Caco-2 (cell line): ENCODE data around the gene HSD3B1. TPM values are rescaled to one million over a fixed set of nuclear protein-coding genes. Genes with fewer than 3 reads are reported as not detected.
"Not testable (repeated sequence)": the region's sequence is repeated elsewhere in the genome, so short reads cannot be mapped to it uniquely, and the experiment has no call there.

ENCODE experiments used
- BruUV-seq: library from RNA; stranded (reverse); fragments of 400-500 nt; replicated peaks from 2 replicates; lab custom pipeline; 2021; lab: Mats Ljungman, UMichigan
- CTCF ChIA-PET: fragments of 300-600 bp; sonication (Branson Sonifier 250); formaldehyde crosslinking; loops from one replicate; lab custom pipeline; 2022; ENCODE audit warnings: antibody characterized with exemption; lab: Charles Lee
- POLR2A ChIA-PET: fragments of 300-600 bp; sonication (Branson Sonifier 250); formaldehyde crosslinking; loops from one replicate; lab custom pipeline; 2022; ENCODE audit warnings: antibody characterized with exemption; lab: Charles Lee
- DNase-seq, 2 experiments: peaks; one replicate each; pipeline versions ENCODE4 v3.0.0 to v3.0.0-alpha.2; 2020 to 2022
- H3K27me3 ChIP-seq: replicated peaks from 2 replicates; pipeline ENCODE4 v1.6.0; 2011; ENCODE audit warnings: low read length; ENCODE audit not compliant: control insufficient read depth, insufficient read depth
- H3K36me3 ChIP-seq: 2 replicates; pipeline ENCODE4 v1.5.1; 2011; ENCODE audit warnings: low read length; ENCODE audit not compliant: control insufficient read depth, insufficient read depth
- H3K4me1 ChIP-seq: fragments of 250-450 bp; sonication (Bioruptor Pico); 2 replicates; pipeline ENCODE4 v1.5.1; 2020; ENCODE audit warnings: mild to moderate bottlenecking
- H3K4me3 ChIP-seq: 2 replicates; pipeline ENCODE4 v1.5.1; 2011; ENCODE audit warnings: low read depth, mild to moderate bottlenecking, control low read depth, low read length
- H3K9me3 ChIP-seq: fragments of 250-450 bp; sonication (Bioruptor Pico); 2 replicates; pipeline ENCODE4 v1.5.1; 2020; ENCODE audit warnings: mild to moderate bottlenecking, moderate library complexity
- H3K27ac Mint-ChIP-seq: one replicate; pipeline ENCODE4 v1.8.0; 2022; ENCODE audit warnings: mixed read lengths; ENCODE audit not compliant: unreplicated experiment
- H3K27me3 Mint-ChIP-seq: one replicate; pipeline ENCODE4 v1.8.0; 2022; ENCODE audit warnings: mixed read lengths; ENCODE audit not compliant: insufficient read depth, unreplicated experiment
- H3K36me3 Mint-ChIP-seq: one replicate; pipeline ENCODE4 v1.8.0; 2022; ENCODE audit warnings: mild to moderate bottlenecking, mixed read lengths; ENCODE audit not compliant: insufficient read depth, unreplicated experiment
- H3K4me1 Mint-ChIP-seq: one replicate; pipeline ENCODE4 v1.8.0; 2022; ENCODE audit warnings: low read depth, mixed read lengths; ENCODE audit not compliant: unreplicated experiment
- H3K4me3 Mint-ChIP-seq: one replicate; pipeline ENCODE4 v1.8.0; 2022; ENCODE audit warnings: mild to moderate bottlenecking, moderate library complexity, mixed read lengths; ENCODE audit not compliant: unreplicated experiment
- H3K9me3 Mint-ChIP-seq: one replicate; pipeline ENCODE4 v1.8.0; 2022; ENCODE audit warnings: mixed read lengths; ENCODE audit not compliant: unreplicated experiment
- intact Hi-C: fragments of 100-400 bp; cut with micrococcal nuclease; formaldehyde crosslinking; loops from one replicate; pipeline ENCODE4 v1.10.0; 2022; ENCODE audit not compliant: unreplicated experiment
- total RNA-seq: library from RNA; stranded (reverse); gene quantifications from 2 replicates; pipeline ENCODE4 v1.2.3, GENCODE V29; 2022
- TF ChIP-seq, protein P1 (sequence below), 2 experiments: fragments of 200-600 bp in 1 of 2; IDR thresholded peaks; 1 replicate in 1 of 2; 2 replicates in 1 of 2; pipeline versions ENCODE4 v1.5.1 to v1.8.0; 2011 to 2022; ENCODE audit warnings: antibody characterized with exemption in 1 of 2, control low read depth in 1 of 2, inconsistent platforms in 1 of 2, low read depth in 1 of 2, low read length in 1 of 2, mild to moderate bottlenecking in 1 of 2, moderate library complexity in 1 of 2; ENCODE audit not compliant: insufficient read depth in 1 of 2, severe bottlenecking in 1 of 2, unreplicated experiment in 1 of 2

The HSD3B1 gene
- total RNA-seq, 1 experiment from 2014 or later = 38.0 TPM

GRCh38 chr1:119556423-119556822, 49.4 kb downstream of the HSD3B1 start:
- H3K9me3 ChIP-seq = no peaks in the 10 kb centered on the region
- CTCF ChIA-PET = no interaction called here
- TF ChIP-seq, protein P1, sequence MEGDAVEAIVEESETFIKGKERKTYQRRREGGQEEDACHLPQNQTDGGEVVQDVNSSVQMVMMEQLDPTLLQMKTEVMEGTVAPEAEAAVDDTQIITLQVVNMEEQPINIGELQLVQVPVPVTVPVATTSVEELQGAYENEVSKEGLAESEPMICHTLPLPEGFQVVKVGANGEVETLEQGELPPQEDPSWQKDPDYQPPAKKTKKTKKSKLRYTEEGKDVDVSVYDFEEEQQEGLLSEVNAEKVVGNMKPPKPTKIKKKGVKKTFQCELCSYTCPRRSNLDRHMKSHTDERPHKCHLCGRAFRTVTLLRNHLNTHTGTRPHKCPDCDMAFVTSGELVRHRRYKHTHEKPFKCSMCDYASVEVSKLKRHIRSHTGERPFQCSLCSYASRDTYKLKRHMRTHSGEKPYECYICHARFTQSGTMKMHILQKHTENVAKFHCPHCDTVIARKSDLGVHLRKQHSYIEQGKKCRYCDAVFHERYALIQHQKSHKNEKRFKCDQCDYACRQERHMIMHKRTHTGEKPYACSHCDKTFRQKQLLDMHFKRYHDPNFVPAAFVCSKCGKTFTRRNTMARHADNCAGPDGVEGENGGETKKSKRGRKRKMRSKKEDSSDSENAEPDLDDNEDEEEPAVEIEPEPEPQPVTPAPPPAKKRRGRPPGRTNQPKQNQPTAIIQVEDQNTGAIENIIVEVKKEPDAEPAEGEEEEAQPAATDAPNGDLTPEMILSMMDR (IDR thresholded peaks at IDR 0.05; ENCODE audit: insufficient read depth in 1 of 2, low read depth in 1 of 2, low read length in 1 of 2, severe bottlenecking in 1 of 2, unreplicated experiment in 1 of 2) = no peak
- Mint-ChIP-seq H3K36me3 (no peaks in the 10 kb centered on the region), H3K9me3 (no peaks in the 10 kb centered on the region), H3K4me3 (no peak overlapping the region), H3K27me3 (no peaks in the 10 kb centered on the region), H3K4me1 (no peaks in the 10 kb centered on the region), H3K27ac (no peak overlapping the region)
- no peak for DNase-seq
- intact Hi-C loops = no loop called here
- H3K36me3 ChIP-seq = no peaks in the 10 kb centered on the region
- no peak overlapping the region for H3K4me3 ChIP-seq
- no TSS peak for BruUV-seq
- no peaks in the 10 kb centered on the region for H3K27me3 ChIP-seq
- H3K4me1 ChIP-seq = no peaks in the 10 kb centered on the region
- POLR2A ChIA-PET = no interaction called here

DNA sequence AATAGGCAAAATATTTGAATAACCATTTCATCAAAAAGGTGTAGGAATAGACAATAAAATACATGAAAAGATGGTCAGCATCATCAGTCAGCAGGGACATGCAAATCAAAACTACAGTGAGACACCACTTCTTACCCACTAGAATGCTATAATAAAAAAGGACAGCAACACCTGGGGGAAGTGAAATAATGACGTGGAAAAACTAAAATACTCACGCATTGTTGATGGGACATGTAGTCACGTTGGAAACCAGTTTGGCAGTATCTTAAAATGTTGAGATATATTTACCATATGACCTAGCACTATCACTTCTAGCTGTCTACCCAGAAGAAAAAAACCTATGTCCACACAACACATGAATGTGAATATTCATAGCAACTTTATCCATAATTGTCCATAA, 53.4 kb downstream of the HSD3B1 start:
- H3K4me3 Mint-ChIP-seq, CTCF ChIA-PET, H3K4me1 Mint-ChIP-seq, BruUV-seq, intact Hi-C loops, H3K27ac Mint-ChIP-seq, H3K36me3 ChIP-seq, POLR2A ChIA-PET, H3K27me3 ChIP-seq, H3K9me3 ChIP-seq, H3K4me3 ChIP-seq, H3K9me3 Mint-ChIP-seq, H3K27me3 Mint-ChIP-seq, H3K36me3 Mint-ChIP-seq, H3K4me1 ChIP-seq, DNase-seq: not testable (repeated sequence)

DNA sequence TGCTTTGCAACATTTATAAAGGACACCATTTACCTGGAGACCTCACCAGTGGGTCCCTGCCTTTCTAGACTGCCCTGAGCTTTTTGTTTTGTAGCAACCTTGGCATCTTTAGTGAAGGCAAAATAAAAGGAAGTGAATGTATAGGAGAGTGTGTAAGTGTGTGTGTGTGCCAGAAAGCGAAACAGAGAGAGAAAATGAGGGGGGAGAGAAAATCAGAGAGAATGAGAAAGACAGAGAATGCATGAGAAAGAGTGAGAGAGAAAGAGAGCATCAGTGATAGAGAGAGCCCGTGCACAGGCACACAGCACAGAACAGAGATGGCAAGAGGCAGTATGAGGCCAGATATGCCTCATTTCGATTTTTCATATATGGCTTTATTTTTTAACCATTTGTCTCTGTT, 57.5 kb downstream of the HSD3B1 start:
- ChIA-PET POLR2A (no interaction called here), CTCF (no interaction called here)
- H3K36me3 ChIP-seq = no peaks in the 10 kb centered on the region
- Mint-ChIP-seq H3K27me3 (no peaks in the 10 kb centered on the region), H3K27ac (no peak overlapping the region), H3K4me1 (peaks cover 7% of the 10 kb centered on the region), H3K9me3 (no peaks in the 10 kb centered on the region), H3K36me3 (no peaks in the 10 kb centered on the region), H3K4me3 (no peak overlapping the region)
- no peak for DNase-seq
- no peaks in the 10 kb centered on the region for H3K27me3 ChIP-seq
- no peaks in the 10 kb centered on the region for H3K9me3 ChIP-seq
- intact Hi-C loops = no loop called here
- H3K4me3 ChIP-seq = no peak overlapping the region
- peaks cover 9% of the 10 kb centered on the region; the same call in 1 of the 2 replicates for H3K4me1 ChIP-seq
- no TSS peak for BruUV-seq
- TF ChIP-seq, protein P1 (IDR thresholded peaks at IDR 0.05; ENCODE audit: insufficient read depth in 1 of 2, low read depth in 1 of 2, low read length in 1 of 2, severe bottlenecking in 1 of 2, unreplicated experiment in 1 of 2) = no peak

Other genes starting within 250 kb of the HSD3B1 start
- 0.27 and 0.39 TPM in 2 replicates for gene HAO2, start 138.4 kb upstream of the HSD3B1 start, total RNA-seq
- not detected in 2 replicates for gene HSD3B2, start 92.1 kb upstream of the HSD3B1 start, total RNA-seq
- 2.9 and 3.1 TPM in 2 replicates for gene ZNF697, start 141.1 kb downstream of the HSD3B1 start, total RNA-seq
- gene PHGDH, start 204.7 kb downstream of the HSD3B1 start, total RNA-seq = 383 and 410 TPM in 2 replicates